Activated CD4-positive, alpha-beta T cell treated with anti-CD3 and anti-CD28 coated beads for 36 hours (primary cell): ENCODE measurements around the gene CTNNA2. TPM values are rescaled to one million over a fixed set of nuclear protein-coding genes. Genes with fewer than 3 reads are reported as not detected.

ENCODE experiments used
- ATAC-seq: fragments of 200-7000 bp; cut with Tn5 transposase; one replicate; pipeline ENCODE4 v1.10.0; 2021; ENCODE audit warnings: mild to moderate bottlenecking, moderate library complexity
- CTCF ChIA-PET: fragments of 350-600 bp; sonication (Branson Sonifier 250); formaldehyde crosslinking; loops from one replicate; lab custom pipeline; 2021; ENCODE audit warnings: antibody characterized with exemption; lab: Charles Lee
- POLR2A ChIA-PET: fragments of 350-600 bp; sonication (Branson Sonifier 250); formaldehyde crosslinking; loops from one replicate; lab custom pipeline; 2021; ENCODE audit warnings: antibody characterized with exemption, inconsistent platforms; lab: Charles Lee
- DNase-seq: peaks from one replicate; pipeline ENCODE4 v3.0.0-alpha.2; 2020
- H3K27ac Mint-ChIP-seq: one replicate; pipeline ENCODE4 v1.8.0; 2021; ENCODE audit warnings: mixed read lengths
- H3K27me3 Mint-ChIP-seq: one replicate; pipeline ENCODE4 v1.8.0; 2021; ENCODE audit warnings: mixed read lengths
- H3K36me3 Mint-ChIP-seq: one replicate; pipeline ENCODE4 v1.8.0; 2021; ENCODE audit warnings: low read depth, mixed read lengths
- H3K4me1 Mint-ChIP-seq: one replicate; pipeline ENCODE4 v1.8.0; 2021; ENCODE audit warnings: mixed read lengths
- H3K4me3 Mint-ChIP-seq: one replicate; pipeline ENCODE4 v1.8.0; 2021; ENCODE audit warnings: mild to moderate bottlenecking, moderate library complexity, mixed read lengths
- H3K9me3 Mint-ChIP-seq: one replicate; pipeline ENCODE4 v1.8.0; 2021; ENCODE audit warnings: low read depth, mixed read lengths
- intact Hi-C, 2 experiments: fragments of 100-400 bp; cut with DNase I in 1 of 2; cut with micrococcal nuclease in 1 of 2; formaldehyde crosslinking; loops; one replicate each; pipeline versions ENCODE4 v1.14.2 to v1.15.1; 2022 to 2024; cut with DNase I, micrococcal nuclease
- total RNA-seq, 2 experiments: library from RNA; stranded (reverse); gene quantifications; one replicate each; pipeline ENCODE4 v1.2.3, GENCODE V29; 2021

The CTNNA2 gene
- total RNA-seq, 2 experiments from 2014 or later: not detected

- H3K4me1 Mint-ChIP-seq: no peaks in the 10 kb centered on the region
- DNase-seq (no peak), ATAC-seq (no peak)
- H3K36me3 Mint-ChIP-seq: no peaks in the 10 kb centered on the region
- no peaks in the 10 kb centered on the region for H3K27me3 Mint-ChIP-seq
- H3K27ac Mint-ChIP-seq: no peak overlapping the region
- intact Hi-C loops: no loop called here
- H3K9me3 Mint-ChIP-seq: peaks cover 2% of the 10 kb centered on the region
- POLR2A ChIA-PET: no interaction called here
- CTCF ChIA-PET: no interaction called here
- no peak overlapping the region for H3K4me3 Mint-ChIP-seq
These were observed 949.8 kb downstream of the CTNNA2 start for GRCh38 chr2:80462654-80463053.

- Mint-ChIP-seq H3K4me3 (no peak overlapping the region), H3K4me1 (no peaks in the 10 kb centered on the region), H3K9me3 (peaks cover 2% of the 10 kb centered on the region), H3K36me3 (no peaks in the 10 kb centered on the region), H3K27ac (no peak overlapping the region), H3K27me3 (no peaks in the 10 kb centered on the region)
- CTCF ChIA-PET: interaction anchor here (1.0 kb wide), 1 partner anchor 15 kb away, joined by 3 read pairs; no protein-coding TSS in a partner anchor
- POLR2A ChIA-PET: no interaction called here
- DNase-seq: no peak
- intact Hi-C loops: no loop called here
- ATAC-seq: no peak
These were observed 951.4 kb downstream of the CTNNA2 start for GRCh38 chr2:80464275-80464674.

- H3K27me3 Mint-ChIP-seq: no peaks in the 10 kb centered on the region
- intact Hi-C loops: no loop called here
- CTCF ChIA-PET: no interaction called here
- DNase-seq (no peak), ATAC-seq (no peak)
- no peaks in the 10 kb centered on the region for H3K4me1 Mint-ChIP-seq
- peaks cover 5% of the 10 kb centered on the region for H3K9me3 Mint-ChIP-seq
- POLR2A ChIA-PET: no interaction called here
- H3K36me3 Mint-ChIP-seq: no peaks in the 10 kb centered on the region
- no peak overlapping the region for H3K4me3 Mint-ChIP-seq
- H3K27ac Mint-ChIP-seq: no peak overlapping the region
These were observed 954.5 kb downstream of the CTNNA2 start for GRCh38 chr2:80467262-80467811.

- Mint-ChIP-seq H3K27ac (no peak overlapping the region), H3K36me3 (no peaks in the 10 kb centered on the region), H3K4me3 (no peak overlapping the region), H3K27me3 (no peaks in the 10 kb centered on the region), H3K9me3 (peaks cover 6% of the 10 kb centered on the region), H3K4me1 (no peaks in the 10 kb centered on the region)
- intact Hi-C loops: no loop called here
- DNase-seq: no peak
- POLR2A ChIA-PET: no interaction called here
- ATAC-seq: no peak
- CTCF ChIA-PET: no interaction called here
These were observed 956.6 kb downstream of the CTNNA2 start for GRCh38 chr2:80469428-80469827.

GRCh38 chr2:80473069-80473468 lies 960.2 kb downstream of the CTNNA2 start:
- H3K36me3 Mint-ChIP-seq: no peaks in the 10 kb centered on the region
- POLR2A ChIA-PET: no interaction called here
- DNase-seq: no peak
- ATAC-seq: no peak
- H3K27ac Mint-ChIP-seq: no peak overlapping the region
- no peak overlapping the region for H3K4me3 Mint-ChIP-seq
- H3K4me1 Mint-ChIP-seq: no peaks in the 10 kb centered on the region
- CTCF ChIA-PET: no interaction called here
- H3K27me3 Mint-ChIP-seq: no peaks in the 10 kb centered on the region
- intact Hi-C loops: no loop called here
- peaks cover 6% of the 10 kb centered on the region for H3K9me3 Mint-ChIP-seq

GRCh38 chr2:80473796-80474195 lies 960.9 kb downstream of the CTNNA2 start:
- no peaks in the 10 kb centered on the region for H3K36me3 Mint-ChIP-seq
- H3K4me3 Mint-ChIP-seq: no peak overlapping the region
- H3K27me3 Mint-ChIP-seq: no peaks in the 10 kb centered on the region
- ChIA-PET POLR2A (no interaction called here), CTCF (no interaction called here)
- peaks cover 6% of the 10 kb centered on the region for H3K9me3 Mint-ChIP-seq
- no peaks in the 10 kb centered on the region for H3K4me1 Mint-ChIP-seq
- no peak for DNase-seq
- intact Hi-C loops: no loop called here
- ATAC-seq: no peak
- no peak overlapping the region for H3K27ac Mint-ChIP-seq

GRCh38 chr2:80475970-80476369 lies 963.1 kb downstream of the CTNNA2 start:
- intact Hi-C loops: no loop called here
- no peak overlapping the region for H3K4me3 Mint-ChIP-seq

GRCh38 chr2:80476535-80477117 lies 963.8 kb downstream of the CTNNA2 start:
- Mint-ChIP-seq H3K36me3 (no peaks in the 10 kb centered on the region), H3K27me3 (no peaks in the 10 kb centered on the region), H3K27ac (no peak overlapping the region), H3K4me1 (no peaks in the 10 kb centered on the region), H3K9me3 (peaks cover 3% of the 10 kb centered on the region), H3K4me3 (no peak overlapping the region)
- CTCF ChIA-PET: no interaction called here
- intact Hi-C loops: no loop called here
- DNase-seq (no peak), ATAC-seq (no peak)
- POLR2A ChIA-PET: no interaction called here

More at GRCh38 chr2:80475970-80476369, 963.1 kb downstream of the CTNNA2 start:
- ChIA-PET POLR2A (no interaction called here), CTCF (no interaction called here)
- H3K4me1 Mint-ChIP-seq: no peaks in the 10 kb centered on the region
- ATAC-seq (no peak), DNase-seq (no peak)
- H3K27me3 Mint-ChIP-seq: no peaks in the 10 kb centered on the region
- no peak overlapping the region for H3K27ac Mint-ChIP-seq
- peaks cover 3% of the 10 kb centered on the region for H3K9me3 Mint-ChIP-seq
- H3K36me3 Mint-ChIP-seq: no peaks in the 10 kb centered on the region

- peaks cover 3% of the 10 kb centered on the region for H3K9me3 Mint-ChIP-seq
- H3K27ac Mint-ChIP-seq: no peak overlapping the region
- no peak overlapping the region for H3K4me3 Mint-ChIP-seq
- no peaks in the 10 kb centered on the region for H3K27me3 Mint-ChIP-seq
- intact Hi-C loops: no loop called here
- H3K4me1 Mint-ChIP-seq: no peaks in the 10 kb centered on the region
- ChIA-PET POLR2A (no interaction called here), CTCF (no interaction called here)
- ATAC-seq: no peak
- DNase-seq: no peak
- no peaks in the 10 kb centered on the region for H3K36me3 Mint-ChIP-seq
These were observed 969.4 kb downstream of the CTNNA2 start for GRCh38 chr2:80482276-80482675.

- DNase-seq (no peak), ATAC-seq (no peak)
- Mint-ChIP-seq H3K9me3 (peaks cover 2% of the 10 kb centered on the region), H3K4me1 (no peaks in the 10 kb centered on the region), H3K36me3 (no peaks in the 10 kb centered on the region), H3K4me3 (no peak overlapping the region), H3K27ac (no peak overlapping the region), H3K27me3 (no peaks in the 10 kb centered on the region)
- intact Hi-C loops: no loop called here
- CTCF ChIA-PET: no interaction called here
- POLR2A ChIA-PET: no interaction called here
These were observed 976.9 kb downstream of the CTNNA2 start for GRCh38 chr2:80489717-80490116.

GRCh38 chr2:80490964-80491363 lies 978.1 kb downstream of the CTNNA2 start:
- ATAC-seq (no peak), DNase-seq (no peak)
- no peaks in the 10 kb centered on the region for H3K36me3 Mint-ChIP-seq
- intact Hi-C loops: no loop called here
- H3K9me3 Mint-ChIP-seq: peaks cover 2% of the 10 kb centered on the region
- H3K4me1 Mint-ChIP-seq: no peaks in the 10 kb centered on the region
- H3K27me3 Mint-ChIP-seq: no peaks in the 10 kb centered on the region
- no peak overlapping the region for H3K4me3 Mint-ChIP-seq
- CTCF ChIA-PET: no interaction called here
- H3K27ac Mint-ChIP-seq: no peak overlapping the region
- POLR2A ChIA-PET: no interaction called here

GRCh38 chr2:80496346-80496745 lies 983.5 kb downstream of the CTNNA2 start:
- Mint-ChIP-seq H3K4me1 (no peaks in the 10 kb centered on the region), H3K4me3 (no peak overlapping the region), H3K27me3 (no peaks in the 10 kb centered on the region), H3K27ac (no peak overlapping the region), H3K36me3 (no peaks in the 10 kb centered on the region), H3K9me3 (peaks cover 6% of the 10 kb centered on the region)
- CTCF ChIA-PET: no interaction called here
- DNase-seq: no peak
- intact Hi-C loops: no loop called here
- POLR2A ChIA-PET: no interaction called here
- no peak for ATAC-seq
